Liver (tissue), 9 donors: ENCODE data around the gene SORCS2. TPM values are rescaled to one million over a fixed set of nuclear protein-coding genes. Genes with fewer than 3 reads are reported as not detected.

Source experiments
- DNase-seq: peaks from one replicate; pipeline ENCODE4 v3.0.0-alpha.2; 2017; ENCODE audit warnings: low spot score
- H3K27ac ChIP-seq, 2 donors: one replicate each; pipeline ENCODE4 v1.7.0; 2013; ENCODE audit warnings: inconsistent platforms in 2 of 2, low read length in 2 of 2, control low read depth in 1 of 2, low read depth in 1 of 2, mild to moderate bottlenecking in 1 of 2
- H3K27me3 ChIP-seq, 4 donors: one replicate each; pipeline versions ENCODE4 v1.6.1 to v1.7.0; 2013; ENCODE audit warnings: low read length in 3 of 4, inconsistent platforms in 1 of 4, mild to moderate bottlenecking in 1 of 4, moderate library complexity in 1 of 4; ENCODE audit not compliant: control insufficient read depth in 4 of 4, insufficient read depth in 4 of 4
- H3K36me3 ChIP-seq, 4 donors: one replicate each; pipeline versions ENCODE4 v1.6.1 to v1.7.0; 2013; ENCODE audit warnings: low read length in 3 of 4, mild to moderate bottlenecking in 3 of 4, low read depth in 1 of 4, moderate library complexity in 1 of 4; ENCODE audit not compliant: control insufficient read depth in 4 of 4, insufficient read depth in 3 of 4
- H3K4me1 ChIP-seq, 4 donors: one replicate each; pipeline versions ENCODE4 v1.6.1 to v1.7.0; 2013; ENCODE audit warnings: low read length in 3 of 4, mild to moderate bottlenecking in 3 of 4, moderate library complexity in 1 of 4; ENCODE audit not compliant: control insufficient read depth in 4 of 4, insufficient read depth in 4 of 4
- H3K4me3 ChIP-seq, 3 donors: one replicate each; pipeline versions ENCODE4 v1.6.1 to v1.7.0; 2013; ENCODE audit warnings: low read length in 3 of 3, control low read depth in 1 of 3, low read depth in 1 of 3, mild to moderate bottlenecking in 1 of 3
- H3K9ac ChIP-seq, 2 donors: one replicate each; pipeline ENCODE4 v1.7.0; 2013; ENCODE audit warnings: low read length in 2 of 2, mild to moderate bottlenecking in 2 of 2, moderate library complexity in 2 of 2, control low read depth in 1 of 2, low read depth in 1 of 2
- H3K9me3 ChIP-seq, 4 donors: one replicate each; pipeline versions ENCODE4 v1.6.1 to v1.7.0; 2013; ENCODE audit warnings: low read length in 3 of 4; ENCODE audit not compliant: control insufficient read depth in 4 of 4
- EGR1 ChIP-seq, 2 donors: IDR thresholded peaks; 2 replicates each; pipeline ENCODE4 v1.6.1; 2016 to 2018; ENCODE audit warnings: antibody characterized with exemption in 2 of 2, low read depth in 2 of 2
- FOXA1 ChIP-seq: IDR thresholded peaks from 2 replicates; pipeline ENCODE4 v1.6.1; 2016; ENCODE audit warnings: antibody characterized with exemption
- FOXA2 ChIP-seq: IDR thresholded peaks from 2 replicates; pipeline ENCODE4 v1.6.1; 2016; ENCODE audit warnings: antibody characterized with exemption
- GABPA ChIP-seq, 2 donors: IDR thresholded peaks in 1 of 2; conservative IDR thresholded peaks in 1 of 2; 2 replicates each; pipeline ENCODE4 v1.6.1; 2016; ENCODE audit warnings: antibody characterized with exemption in 2 of 2, mild to moderate bottlenecking in 1 of 2, moderate library complexity in 1 of 2
- HNF4A ChIP-seq, 2 donors: conservative IDR thresholded peaks; 2 replicates each; pipeline ENCODE4 v1.6.1; 2016; ENCODE audit warnings: antibody characterized with exemption in 2 of 2, mild to moderate bottlenecking in 2 of 2
- HNF4G ChIP-seq: IDR thresholded peaks from 2 replicates; pipeline ENCODE4 v1.6.1; 2016; ENCODE audit warnings: antibody characterized with exemption
- JUND ChIP-seq, 2 donors: IDR thresholded peaks; 2 replicates each; pipeline ENCODE4 v1.6.1; 2016; ENCODE audit warnings: antibody characterized with exemption in 2 of 2
- NR2F2 ChIP-seq: IDR thresholded peaks from 2 replicates; pipeline ENCODE4 v1.6.1; 2016; ENCODE audit warnings: antibody characterized with exemption
- RAD21 ChIP-seq, 2 donors: IDR thresholded peaks; 2 replicates each; pipeline ENCODE4 v1.6.1; 2016; ENCODE audit warnings: antibody characterized with exemption in 2 of 2, mild to moderate bottlenecking in 2 of 2
- RXRA ChIP-seq, 2 donors: IDR thresholded peaks; 2 replicates each; pipeline ENCODE4 v1.6.1; 2017 to 2018; ENCODE audit warnings: antibody characterized with exemption in 2 of 2, mild to moderate bottlenecking in 1 of 2
- SP1 ChIP-seq: IDR thresholded peaks from 2 replicates; pipeline ENCODE4 v1.6.1; 2018; ENCODE audit warnings: antibody characterized with exemption, mild to moderate bottlenecking
- TAF1 ChIP-seq: conservative IDR thresholded peaks from 2 replicates; pipeline ENCODE4 v1.6.1; 2016; ENCODE audit warnings: antibody characterized with exemption, mild to moderate bottlenecking
- YY1 ChIP-seq: IDR thresholded peaks from 2 replicates; pipeline ENCODE4 v1.6.1; 2016; ENCODE audit warnings: antibody characterized with exemption, mild to moderate bottlenecking
- WGBS: extraction: QIAGEN DNeasy Blood & Tissue Kit; methylation state at CpG from one replicate; pipeline ENCODE4 v1.1.7; 2013; 5-methylcytosine and 5-hydroxymethylcytosine counted together
- polyA plus RNA-seq, 2 donors: library from polyadenylated mRNA; stranded (reverse) in 1 of 2; unstranded in 1 of 2; fragments of 200-250 nt in 1 of 2; fragments of >200 nt in 1 of 2; fragmentation: Nextera tagmentation in 1 of 2; extraction: Ambion mirVana in 1 of 2; gene quantifications; one replicate each; pipeline versions ENCODE4 v1.2.1 to v1.2.3, GENCODE V29; 2013 to 2015
- total RNA-seq, 2 donors: library from RNA; depleted of rRNA; stranded (reverse); fragments of >200 nt; gene quantifications; one replicate each; pipeline ENCODE4 v1.2.3, GENCODE V29; 2014
- TF ChIP-seq, protein P1 (sequence below): IDR thresholded peaks from 2 replicates; pipeline ENCODE4 v1.6.1; 2016; ENCODE audit warnings: antibody characterized with exemption
- TF ChIP-seq, protein P2 (sequence below): fragments of 150-350 bp; IDR thresholded peaks from 2 replicates; pipeline ENCODE4 v1.5.1; 2017; ENCODE audit warnings: improper control_type of control experiment, low read depth, low read length; ENCODE audit not compliant: missing input control
- TF ChIP-seq, protein P3 (sequence below): IDR thresholded peaks from 2 replicates; pipeline ENCODE4 v1.6.1; 2016; ENCODE audit warnings: antibody characterized with exemption
- TF ChIP-seq, protein P4 (sequence below): IDR thresholded peaks from 2 replicates; pipeline ENCODE4 v1.6.1; 2016; ENCODE audit warnings: antibody characterized with exemption
- donor health status: healthy.
- donor health status: healthy.
- donor health status: healthy.
- donor health status: healthy.
- donor health status: healthy.

The SORCS2 gene
- total and polyA plus RNA-seq, 4 donors, result 0.10 to 1.4 (median 0.92) TPM

DNA sequence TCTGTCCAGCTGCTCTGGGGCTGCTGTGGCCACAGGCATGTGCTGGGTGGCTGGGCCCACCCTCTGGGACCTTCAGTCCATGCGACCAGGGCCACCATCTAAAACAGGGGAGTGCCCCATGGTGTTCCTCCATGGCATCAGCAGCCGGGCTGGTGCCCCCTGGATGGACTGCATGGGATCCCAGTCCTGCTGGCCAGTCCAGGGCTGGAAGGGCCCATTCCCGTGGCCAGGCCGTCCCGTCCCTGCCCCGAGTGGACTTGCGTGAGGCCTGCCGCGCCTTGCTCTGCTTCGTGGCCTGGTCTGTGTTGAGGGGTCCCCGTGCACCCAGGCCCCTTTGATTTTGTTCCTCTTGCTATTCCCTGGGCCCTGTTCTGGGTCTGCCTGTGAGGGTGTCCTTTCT lies 36.4 kb downstream of the SORCS2 start:
- Histone ChIP-seq H3K4me1 (peaks cover 0 to 8% (median 3%) of the 10 kb centered on the region in 4 donors), H3K4me3 (no peak overlapping the region), H3K9me3 (no peaks in the 10 kb centered on the region), H3K9ac (no peak overlapping the region), H3K36me3 (no peaks in the 10 kb centered on the region), H3K27ac (no peak overlapping the region), H3K27me3 (no peaks in the 10 kb centered on the region)
- DNase-seq, result no peak
- TF ChIP-seq SP1 (no peak), EGR1 (IDR thresholded peaks at IDR 0.05; ENCODE audit: low read depth in 2 of 2) (no peak), YY1 (no peak), RAD21 (IDR thresholded peaks at IDR 0.05) (no peak), RXRA (IDR thresholded peaks at IDR 0.05) (no peak), JUND (IDR thresholded peaks at IDR 0.05) (no peak), GABPA (IDR thresholded peaks at IDR 0.05 in 1 of 2, conservative IDR thresholded peaks at IDR 0.05 in 1 of 2) (no peak), HNF4G (no peak)
- TF ChIP-seq, protein P1, sequence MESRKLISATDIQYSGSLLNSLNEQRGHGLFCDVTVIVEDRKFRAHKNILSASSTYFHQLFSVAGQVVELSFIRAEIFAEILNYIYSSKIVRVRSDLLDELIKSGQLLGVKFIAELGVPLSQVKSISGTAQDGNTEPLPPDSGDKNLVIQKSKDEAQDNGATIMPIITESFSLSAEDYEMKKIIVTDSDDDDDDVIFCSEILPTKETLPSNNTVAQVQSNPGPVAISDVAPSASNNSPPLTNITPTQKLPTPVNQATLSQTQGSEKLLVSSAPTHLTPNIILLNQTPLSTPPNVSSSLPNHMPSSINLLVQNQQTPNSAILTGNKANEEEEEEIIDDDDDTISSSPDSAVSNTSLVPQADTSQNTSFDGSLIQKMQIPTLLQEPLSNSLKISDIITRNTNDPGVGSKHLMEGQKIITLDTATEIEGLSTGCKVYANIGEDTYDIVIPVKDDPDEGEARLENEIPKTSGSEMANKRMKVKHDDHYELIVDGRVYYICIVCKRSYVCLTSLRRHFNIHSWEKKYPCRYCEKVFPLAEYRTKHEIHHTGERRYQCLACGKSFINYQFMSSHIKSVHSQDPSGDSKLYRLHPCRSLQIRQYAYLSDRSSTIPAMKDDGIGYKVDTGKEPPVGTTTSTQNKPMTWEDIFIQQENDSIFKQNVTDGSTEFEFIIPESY, result no peak
- TF ChIP-seq, protein P2, sequence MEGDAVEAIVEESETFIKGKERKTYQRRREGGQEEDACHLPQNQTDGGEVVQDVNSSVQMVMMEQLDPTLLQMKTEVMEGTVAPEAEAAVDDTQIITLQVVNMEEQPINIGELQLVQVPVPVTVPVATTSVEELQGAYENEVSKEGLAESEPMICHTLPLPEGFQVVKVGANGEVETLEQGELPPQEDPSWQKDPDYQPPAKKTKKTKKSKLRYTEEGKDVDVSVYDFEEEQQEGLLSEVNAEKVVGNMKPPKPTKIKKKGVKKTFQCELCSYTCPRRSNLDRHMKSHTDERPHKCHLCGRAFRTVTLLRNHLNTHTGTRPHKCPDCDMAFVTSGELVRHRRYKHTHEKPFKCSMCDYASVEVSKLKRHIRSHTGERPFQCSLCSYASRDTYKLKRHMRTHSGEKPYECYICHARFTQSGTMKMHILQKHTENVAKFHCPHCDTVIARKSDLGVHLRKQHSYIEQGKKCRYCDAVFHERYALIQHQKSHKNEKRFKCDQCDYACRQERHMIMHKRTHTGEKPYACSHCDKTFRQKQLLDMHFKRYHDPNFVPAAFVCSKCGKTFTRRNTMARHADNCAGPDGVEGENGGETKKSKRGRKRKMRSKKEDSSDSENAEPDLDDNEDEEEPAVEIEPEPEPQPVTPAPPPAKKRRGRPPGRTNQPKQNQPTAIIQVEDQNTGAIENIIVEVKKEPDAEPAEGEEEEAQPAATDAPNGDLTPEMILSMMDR, result no peak
- WGBS, result 96% methylated on average over 11 of the region's 11 CpGs

DNA sequence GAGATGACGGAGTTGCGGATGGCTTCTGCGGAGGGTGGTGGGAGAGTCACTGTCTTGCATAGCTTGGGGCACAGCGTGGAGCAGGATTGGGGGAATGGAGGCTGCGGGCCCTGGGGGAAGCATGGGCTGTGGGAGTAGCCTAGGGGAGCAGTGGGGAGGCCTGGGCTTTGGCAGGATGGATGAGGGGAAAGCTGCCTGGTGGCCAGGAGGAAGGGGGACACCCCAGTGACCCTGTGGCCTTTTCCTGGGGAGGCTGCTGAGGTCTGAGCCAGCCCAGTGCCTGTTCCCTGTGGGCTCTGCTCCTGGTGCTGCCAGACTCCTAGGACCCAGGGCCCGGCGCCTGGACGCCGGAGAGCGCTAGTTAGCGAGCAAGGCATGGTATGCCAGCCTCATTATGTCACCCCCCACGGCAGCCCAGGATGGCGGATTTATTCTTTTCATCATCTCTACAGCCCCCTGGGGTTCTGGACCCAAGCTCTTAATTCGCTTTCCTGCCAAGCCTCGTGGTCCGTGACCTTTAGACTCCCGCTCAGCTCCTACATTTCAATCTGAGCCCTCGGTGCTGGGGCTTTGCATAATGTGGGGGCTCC lies 39.8 kb downstream of the SORCS2 start:
- no peak for DNase-seq
- no peaks in the 10 kb centered on the region for H3K9me3 ChIP-seq
- no peaks in the 10 kb centered on the region for H3K27me3 ChIP-seq
- H3K9ac ChIP-seq, result no peak overlapping the region
- H3K4me1 ChIP-seq, result no peaks in the 10 kb centered on the region
- WGBS, result 90% methylated on average over 18 of the region's 18 CpGs
- no peak for TF ChIP-seq JUND (IDR thresholded peaks at IDR 0.05)
- no peaks in the 10 kb centered on the region for H3K36me3 ChIP-seq
- H3K4me3 ChIP-seq, result no peak overlapping the region
- H3K27ac ChIP-seq, result no peak overlapping the region

DNA sequence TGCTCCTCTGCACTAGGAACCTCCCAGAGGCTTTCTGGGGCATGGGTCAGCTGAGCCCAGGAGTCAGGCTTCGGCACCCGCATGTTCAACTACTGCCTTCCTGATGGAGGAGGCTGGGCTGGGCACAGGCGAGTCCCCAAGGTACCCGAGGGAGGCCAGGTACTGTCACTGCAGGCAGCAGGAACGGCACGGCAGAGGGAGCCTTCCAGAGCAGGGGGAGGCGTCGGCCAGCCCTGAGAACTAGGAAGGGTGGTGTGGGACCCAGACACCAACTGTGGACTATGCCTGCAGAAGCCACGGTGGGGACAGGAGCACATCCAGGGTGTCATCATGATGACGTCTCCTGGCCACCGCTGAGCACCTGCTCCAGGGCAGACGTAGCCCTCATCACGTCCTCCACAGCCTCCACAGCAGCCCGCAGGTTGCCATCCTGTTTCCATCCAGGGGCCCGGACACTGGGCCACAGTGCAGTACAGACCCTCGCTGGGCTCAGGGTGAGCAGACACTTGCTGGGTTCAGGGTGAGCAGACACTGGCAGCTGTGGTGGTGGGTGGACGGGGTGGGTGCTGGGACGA lies 40.8 kb downstream of the SORCS2 start:
- Histone ChIP-seq H3K36me3 (no peaks in the 10 kb centered on the region), H3K4me1 (no peaks in the 10 kb centered on the region), H3K9ac (no peak overlapping the region), H3K9me3 (no peaks in the 10 kb centered on the region), H3K4me3 (no peak overlapping the region), H3K27ac (no peak overlapping the region), H3K27me3 (no peaks in the 10 kb centered on the region)
- 90% methylated on average over 18 of the region's 18 CpGs for WGBS
- TF ChIP-seq, protein P1, result no peak
- TF ChIP-seq JUND (IDR thresholded peaks at IDR 0.05) (no peak), HNF4A (conservative IDR thresholded peaks at IDR 0.05) (no peak), EGR1 (IDR thresholded peaks at IDR 0.05; ENCODE audit: low read depth in 2 of 2) (no peak), RXRA (IDR thresholded peaks at IDR 0.05) (no peak), YY1 (no peak), NR2F2 (no peak), FOXA1 (no peak), HNF4G (no peak), TAF1 (no peak), FOXA2 (no peak), GABPA (IDR thresholded peaks at IDR 0.05 in 1 of 2, conservative IDR thresholded peaks at IDR 0.05 in 1 of 2) (no peak)
- TF ChIP-seq, protein P2, result no peak
- TF ChIP-seq, protein P3, sequence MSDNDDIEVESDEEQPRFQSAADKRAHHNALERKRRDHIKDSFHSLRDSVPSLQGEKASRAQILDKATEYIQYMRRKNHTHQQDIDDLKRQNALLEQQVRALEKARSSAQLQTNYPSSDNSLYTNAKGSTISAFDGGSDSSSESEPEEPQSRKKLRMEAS, result no peak
- TF ChIP-seq, protein P4, sequence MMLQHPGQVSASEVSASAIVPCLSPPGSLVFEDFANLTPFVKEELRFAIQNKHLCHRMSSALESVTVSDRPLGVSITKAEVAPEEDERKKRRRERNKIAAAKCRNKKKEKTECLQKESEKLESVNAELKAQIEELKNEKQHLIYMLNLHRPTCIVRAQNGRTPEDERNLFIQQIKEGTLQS, result no peak
- DNase-seq, result no peak
